Peyer's patch (tissue), 4 donors: ENCODE results near the gene LIMD2. TPM values are rescaled to one million over a fixed set of nuclear protein-coding genes. Genes with fewer than 3 reads are reported as not detected.

ENCODE experiments used
- DNase-seq, 3 donors: peaks; one replicate each; pipeline ENCODE4 v3.0.0-alpha.2; 2017 to 2019
- H3K27ac ChIP-seq, 4 donors: fragments of 200-600 bp; sonication (generic); one replicate each; pipeline ENCODE4 v1.5.1; 2016 to 2019
- H3K27me3 ChIP-seq, 2 donors: fragments of 200-600 bp; sonication (generic); one replicate each; pipeline ENCODE4 v1.5.1; 2019
- H3K36me3 ChIP-seq, 3 donors: fragments of 200-600 bp; sonication (generic); one replicate each; pipeline ENCODE4 v1.5.1; 2016 to 2019
- H3K4me1 ChIP-seq, 4 donors: fragments of 200-600 bp; sonication (generic); one replicate each; pipeline ENCODE4 v1.5.1; 2016 to 2019
- H3K4me3 ChIP-seq, 4 donors: fragments of 200-600 bp; sonication (generic); 1 replicate in 3 of 4; 2 replicates in 1 of 4; pipeline ENCODE4 v1.5.1; 2016 to 2019; ENCODE audit warnings: mild to moderate bottlenecking in 1 of 4
- H3K9me3 ChIP-seq, 4 donors: fragments of 200-600 bp; sonication (generic); one replicate each; pipeline ENCODE4 v1.5.1; 2016 to 2019; ENCODE audit warnings: mild to moderate bottlenecking in 1 of 4
- POLR2A ChIP-seq, 2 donors: fragments of 450-650 bp; IDR thresholded peaks; one replicate each; pipeline ENCODE4 v1.5.1; 2017; ENCODE audit warnings: antibody characterized with exemption in 2 of 2, mild to moderate bottlenecking in 2 of 2, moderate library complexity in 2 of 2
- total RNA-seq, 4 donors: library from RNA; depleted of rRNA; stranded (reverse); fragments of >200 nt; gene quantifications; one replicate each; pipeline ENCODE4 v1.1.0, GENCODE V29; 2016
- TF ChIP-seq, protein P1 (sequence below), 6 experiments: fragments of 450-650 bp in 4 of 6; fragments of 200-600 bp in 2 of 6; sonication (generic) in 1 of 6; IDR thresholded peaks; one replicate each; pipeline ENCODE4 v1.5.1; 2017 to 2019; ENCODE audit warnings: antibody characterized with exemption in 6 of 6, mild to moderate bottlenecking in 3 of 6, moderate library complexity in 1 of 6

Gene LIMD2
- total RNA-seq, 4 donors from 2014 or later: 9.9 to 79.2 (median 12.6) TPM

DNA sequence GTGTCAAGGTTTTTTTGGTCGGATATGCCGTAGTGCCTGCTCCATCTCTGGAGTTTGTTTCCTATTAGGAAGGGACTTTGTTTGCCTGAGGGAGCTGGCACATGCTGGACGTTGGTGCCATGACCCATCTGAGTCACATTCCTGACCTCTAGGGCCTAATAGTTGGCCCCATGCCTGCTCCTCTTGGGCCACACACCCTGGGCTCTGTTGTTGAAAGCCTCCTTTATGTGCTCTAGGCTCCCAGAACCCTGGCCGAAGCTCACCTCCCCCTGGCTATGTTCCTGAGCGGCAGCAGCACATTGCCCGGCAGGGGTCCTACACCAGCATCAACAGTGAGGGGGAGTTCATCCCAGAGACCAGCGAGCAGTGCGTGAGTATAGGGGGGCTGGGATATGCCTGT, 18.4 kb downstream of the LIMD2 start:
- TF ChIP-seq, protein P1, sequence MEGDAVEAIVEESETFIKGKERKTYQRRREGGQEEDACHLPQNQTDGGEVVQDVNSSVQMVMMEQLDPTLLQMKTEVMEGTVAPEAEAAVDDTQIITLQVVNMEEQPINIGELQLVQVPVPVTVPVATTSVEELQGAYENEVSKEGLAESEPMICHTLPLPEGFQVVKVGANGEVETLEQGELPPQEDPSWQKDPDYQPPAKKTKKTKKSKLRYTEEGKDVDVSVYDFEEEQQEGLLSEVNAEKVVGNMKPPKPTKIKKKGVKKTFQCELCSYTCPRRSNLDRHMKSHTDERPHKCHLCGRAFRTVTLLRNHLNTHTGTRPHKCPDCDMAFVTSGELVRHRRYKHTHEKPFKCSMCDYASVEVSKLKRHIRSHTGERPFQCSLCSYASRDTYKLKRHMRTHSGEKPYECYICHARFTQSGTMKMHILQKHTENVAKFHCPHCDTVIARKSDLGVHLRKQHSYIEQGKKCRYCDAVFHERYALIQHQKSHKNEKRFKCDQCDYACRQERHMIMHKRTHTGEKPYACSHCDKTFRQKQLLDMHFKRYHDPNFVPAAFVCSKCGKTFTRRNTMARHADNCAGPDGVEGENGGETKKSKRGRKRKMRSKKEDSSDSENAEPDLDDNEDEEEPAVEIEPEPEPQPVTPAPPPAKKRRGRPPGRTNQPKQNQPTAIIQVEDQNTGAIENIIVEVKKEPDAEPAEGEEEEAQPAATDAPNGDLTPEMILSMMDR (IDR thresholded peaks at IDR 0.05): no peak
- TF ChIP-seq POLR2A (IDR thresholded peaks at IDR 0.05): no peak
- no peaks in the 10 kb centered on the region for H3K27me3 ChIP-seq
- no peak overlapping the region for H3K27ac ChIP-seq
- H3K4me3 ChIP-seq: no peak overlapping the region
- peak in 1 of 3 donors; percentile 31 for DNase-seq
- H3K4me1 ChIP-seq: peaks cover 0 to 2% (median 0%) of the 10 kb centered on the region in 4 donors
- peaks cover 0 to 55% (median 0%) of the 10 kb centered on the region in 3 donors for H3K36me3 ChIP-seq
- H3K9me3 ChIP-seq: no peaks in the 10 kb centered on the region

DNA sequence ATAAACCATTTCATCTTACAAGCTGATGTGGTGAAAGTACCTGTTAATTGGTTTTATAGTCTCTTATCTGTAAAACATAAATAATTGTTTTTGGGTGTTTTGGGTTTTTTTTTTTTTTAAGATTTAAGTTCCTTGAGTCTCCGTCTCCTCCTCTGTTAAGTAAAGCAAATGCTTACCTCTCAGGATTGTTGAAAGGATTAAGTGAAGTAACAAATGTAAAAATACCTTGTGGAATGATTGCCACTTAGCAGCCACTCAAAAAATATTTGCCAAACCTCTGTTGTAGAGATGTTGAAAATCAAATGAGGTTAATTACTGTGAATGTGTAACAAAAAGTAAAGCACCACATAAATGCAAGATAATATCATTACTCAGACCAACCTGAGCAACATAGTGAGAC, 19.2 kb downstream of the LIMD2 start:
- Histone ChIP-seq H3K4me1 (peaks cover 0 to 11% (median 2%) of the 10 kb centered on the region in 4 donors), H3K27ac (no peak overlapping the region), H3K36me3 (peaks cover 0 to 53% (median 0%) of the 10 kb centered on the region in 3 donors), H3K4me3 (no peak overlapping the region), H3K27me3 (no peaks in the 10 kb centered on the region), H3K9me3 (no peaks in the 10 kb centered on the region)
- DNase-seq: no peak
- TF ChIP-seq POLR2A (IDR thresholded peaks at IDR 0.05): no peak
- TF ChIP-seq, protein P1 (IDR thresholded peaks at IDR 0.05): no peak

DNA sequence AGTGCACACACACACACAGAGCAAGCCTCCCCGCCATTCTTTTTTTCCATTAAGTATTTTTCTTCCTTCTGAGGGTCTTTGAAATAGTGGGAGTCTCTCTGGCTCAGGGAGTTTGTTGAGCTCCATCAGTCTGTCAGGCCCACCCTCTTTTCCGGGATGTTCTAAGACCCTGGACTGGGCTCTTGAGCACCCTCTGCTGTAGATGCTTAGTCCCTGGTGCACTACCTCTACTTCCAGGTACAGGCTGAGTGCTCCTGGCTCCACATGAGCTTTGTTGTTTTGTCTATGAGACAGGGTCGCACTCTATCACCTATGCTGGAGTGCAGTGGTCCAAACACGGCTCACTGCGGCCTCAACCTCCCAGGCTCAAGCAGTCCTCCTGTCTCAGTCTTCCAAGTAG, 20.7 kb downstream of the LIMD2 start:
- DNase-seq: peak in 1 of 3 donors; percentile 22
- TF ChIP-seq, protein P1 (IDR thresholded peaks at IDR 0.05): no peak
- no peak for TF ChIP-seq POLR2A (IDR thresholded peaks at IDR 0.05)
- Histone ChIP-seq H3K27me3 (no peaks in the 10 kb centered on the region), H3K9me3 (no peaks in the 10 kb centered on the region), H3K27ac (no peak overlapping the region), H3K4me1 (peaks cover 0 to 25% (median 2%) of the 10 kb centered on the region in 4 donors), H3K36me3 (peaks cover 0 to 41% (median 0%) of the 10 kb centered on the region in 3 donors), H3K4me3 (no peak overlapping the region)

DNA sequence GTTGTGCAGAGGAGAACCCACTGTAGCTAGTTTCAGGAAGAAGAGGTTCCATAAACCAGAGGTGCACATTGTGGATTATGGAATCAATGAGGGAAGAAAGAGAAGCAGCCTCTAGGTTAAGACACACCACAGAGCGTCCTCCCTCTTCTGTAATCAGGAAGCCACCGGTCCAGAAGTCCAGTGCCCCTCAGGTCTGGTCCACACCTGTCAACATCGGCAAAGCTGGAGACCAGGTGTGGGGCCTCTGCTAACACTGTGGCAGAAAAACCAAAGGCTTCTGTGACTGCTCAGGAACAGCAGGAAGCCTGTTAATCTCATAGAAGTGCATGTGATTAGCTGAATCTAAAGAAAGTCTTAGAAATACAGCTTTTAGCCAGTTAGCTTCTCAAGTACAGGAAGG, 23.3 kb downstream of the LIMD2 start:
- Histone ChIP-seq H3K4me1 (peaks cover 0 to 26% (median 2%) of the 10 kb centered on the region in 4 donors), H3K9me3 (no peaks in the 10 kb centered on the region), H3K4me3 (no peak overlapping the region), H3K27me3 (no peaks in the 10 kb centered on the region), H3K27ac (peak overlapping the region in 2 of 4 donors; percentile 68 to 76), H3K36me3 (peaks cover 0 to 22% (median 0%) of the 10 kb centered on the region in 3 donors)
- peak in 1 of 3 donors; percentile 39 for DNase-seq
- TF ChIP-seq, protein P1 (IDR thresholded peaks at IDR 0.05): no peak
- TF ChIP-seq POLR2A (IDR thresholded peaks at IDR 0.05): no peak

DNA sequence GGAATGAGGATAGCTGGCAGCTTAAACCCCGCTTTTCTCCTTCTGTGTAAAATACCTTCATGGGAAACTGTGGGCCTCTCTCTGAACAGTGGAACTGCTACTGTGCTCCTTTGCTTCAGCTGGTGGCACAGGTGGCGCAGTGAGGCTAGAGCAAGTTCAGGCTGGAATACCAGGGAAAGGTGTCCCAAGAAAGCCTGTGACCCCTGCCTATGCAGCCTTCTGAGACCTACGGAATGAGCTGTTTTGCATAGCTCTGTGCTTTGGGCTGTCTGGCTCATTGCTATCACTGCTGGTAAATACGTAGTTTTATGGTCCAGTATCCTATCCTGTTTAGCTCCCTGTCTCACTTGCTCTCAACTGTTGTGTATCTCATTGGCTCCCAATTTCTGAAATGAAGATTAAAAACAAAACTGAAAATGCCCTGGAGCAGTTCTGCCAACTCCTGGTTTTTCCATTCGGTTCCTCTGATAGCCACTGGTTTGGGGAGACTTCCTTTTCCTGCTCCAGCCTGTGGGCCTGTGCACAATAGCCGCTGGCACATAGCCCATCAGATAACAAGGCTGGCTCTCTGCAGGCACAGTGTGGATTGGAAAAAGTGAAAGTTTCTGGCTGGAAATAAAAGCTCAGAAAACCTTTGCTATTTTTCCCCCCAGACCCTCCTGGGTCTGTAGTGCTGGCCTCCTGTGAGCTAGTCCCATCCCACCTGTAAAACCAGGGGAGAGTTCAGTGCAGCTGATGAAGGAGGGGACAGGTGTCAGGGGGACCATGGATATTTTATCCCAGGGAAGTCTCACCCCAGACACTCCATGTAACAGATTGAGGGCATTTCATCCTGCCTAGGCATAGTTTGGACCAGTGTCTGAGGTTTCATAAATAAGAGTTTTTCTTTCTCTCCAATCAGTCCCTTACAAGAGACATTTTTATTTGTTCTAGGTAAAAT, 24.0 kb downstream of the LIMD2 start:
- Histone ChIP-seq H3K4me1 (peaks cover 0 to 26% (median 2%) of the 10 kb centered on the region in 4 donors), H3K27me3 (no peaks in the 10 kb centered on the region), H3K36me3 (peaks cover 0 to 19% (median 0%) of the 10 kb centered on the region in 3 donors), H3K27ac (peak overlapping the region; percentile 56 to 76 (median 68)), H3K4me3 (peak overlapping the region in 1 of 4 donors; percentile 28), H3K9me3 (no peaks in the 10 kb centered on the region)
- TF ChIP-seq POLR2A (IDR thresholded peaks at IDR 0.05): no peak
- TF ChIP-seq, protein P1 (IDR thresholded peaks at IDR 0.05): no peak
- peak; percentile 32 to 89 (median 76) for DNase-seq
